Esophagus squamous epithelium (tissue), 4 donors: ENCODE measurements around the gene CAMK2A.

Experiments
- CTCF ChIP-seq, 6 experiments: fragments of 450-650 bp in 4 of 6; fragments of 200-600 bp in 2 of 6; sonication (generic) in 2 of 6; IDR thresholded peaks; one replicate each; pipeline ENCODE4 v1.5.1; 2016 to 2019; ENCODE audit warnings: antibody characterized with exemption in 6 of 6, mild to moderate bottlenecking in 4 of 6, moderate library complexity in 4 of 6
- POLR2A ChIP-seq, 4 donors: fragments of 450-650 bp; IDR thresholded peaks; one replicate each; pipeline ENCODE4 v1.6.1; 2017; ENCODE audit warnings: antibody characterized with exemption in 4 of 4, mild to moderate bottlenecking in 4 of 4, moderate library complexity in 3 of 4

- TF ChIP-seq CTCF (IDR thresholded peaks at IDR 0.05) (no peak), POLR2A (IDR thresholded peaks at IDR 0.05) (no peak)
These were observed 82.8 kb downstream of the CAMK2A start for GRCh38 chr5:150206779-150207115.
